GM21576 (cell line): Measurements from ENCODE around the gene RTL5.
A peak's percentile ranks its signal among the peaks of the same experiment; 100 is the strongest.
"Not testable (repeated sequence)": the region's sequence is repeated elsewhere in the genome, so short reads cannot be mapped to it uniquely, and the experiment has no call there.

Experiments used
- ATAC-seq: cut with Tn5 transposase; IDR thresholded peaks from one replicate; pipeline ENCODE4 v1.9.1; 2021; ENCODE audit warnings: mild to moderate bottlenecking, moderate library complexity; ENCODE audit not compliant: unreplicated experiment

RTL5 gene

GRCh38 chrX:72131317-72132294 is at the start of gene RTL5:
RTL5 (minus strand) TSS chrX:72131915.
- no peak for ATAC-seq

- ATAC-seq = no peak
Measured at GRCh38 chrX:72180539-72180938, 48.8 kb upstream of the RTL5 start.

- no peak for ATAC-seq
Measured at GRCh38 chrX:72176981-72177380, 45.3 kb upstream of the RTL5 start.

- ATAC-seq = not testable (repeated sequence)
Measured at GRCh38 chrX:72176289-72176688, 44.6 kb upstream of the RTL5 start.

- ATAC-seq = no peak
Measured at GRCh38 chrX:72169008-72169728, 37.5 kb upstream of the RTL5 start.

GRCh38 chrX:72165551-72165950 is 33.8 kb upstream of the RTL5 start:
- ATAC-seq = no peak

GRCh38 chrX:72159769-72160168 is 28.1 kb upstream of the RTL5 start:
- ATAC-seq = no peak

- no peak for ATAC-seq
Measured at GRCh38 chrX:72158773-72159172, 27.1 kb upstream of the RTL5 start.

GRCh38 chrX:72146527-72146926 is 14.8 kb upstream of the RTL5 start:
- ATAC-seq = no peak

- no peak for ATAC-seq
Measured at GRCh38 chrX:72145181-72145580, 13.5 kb upstream of the RTL5 start.

GRCh38 chrX:72143609-72143907 is 11.8 kb upstream of the RTL5 start:
- no peak for ATAC-seq

- no peak for ATAC-seq
Measured at GRCh38 chrX:72142794-72143608, 11.3 kb upstream of the RTL5 start.

- no peak for ATAC-seq
Measured at GRCh38 chrX:72142094-72142793, 10.5 kb upstream of the RTL5 start.

GRCh38 chrX:72141372-72142004 is 9.8 kb upstream of the RTL5 start:
- ATAC-seq = peak; percentile 58

GRCh38 chrX:72139538-72139937 is 7.8 kb upstream of the RTL5 start:
- ATAC-seq = no peak

GRCh38 chrX:72137846-72138495 is 6.3 kb upstream of the RTL5 start:
- no peak for ATAC-seq

GRCh38 chrX:72133851-72134546 is 2.3 kb upstream of the RTL5 start:
- ATAC-seq = no peak

GRCh38 chrX:72132456-72132855 is 741 bp upstream of the RTL5 start:
- ATAC-seq = no peak

GRCh38 chrX:72130762-72131250 is 909 bp downstream of the RTL5 start:
- ATAC-seq = no peak
